Rectal smooth muscle tissue (tissue), 1 donor: ENCODE data around the gene SCN3B.

Experiments
- H3K27ac ChIP-seq: one replicate; pipeline ENCODE4 v1.7.0; 2013; ENCODE audit warnings: low read depth, low read length, inconsistent platforms
- H3K27me3 ChIP-seq: one replicate; pipeline ENCODE4 v1.7.0; 2013; ENCODE audit warnings: low read length; ENCODE audit not compliant: control insufficient read depth, insufficient read depth
- H3K36me3 ChIP-seq: one replicate; pipeline ENCODE4 v1.7.0; 2013; ENCODE audit warnings: low read length; ENCODE audit not compliant: control insufficient read depth, insufficient read depth
- H3K4me1 ChIP-seq: one replicate; pipeline ENCODE4 v1.7.0; 2013; ENCODE audit warnings: low read length; ENCODE audit not compliant: control insufficient read depth, insufficient read depth
- H3K4me3 ChIP-seq: one replicate; pipeline ENCODE4 v1.7.0; 2013; ENCODE audit warnings: low read length
- H3K9ac ChIP-seq: one replicate; pipeline ENCODE4 v1.7.0; 2013; ENCODE audit warnings: low read length

Gene SCN3B, protein sequence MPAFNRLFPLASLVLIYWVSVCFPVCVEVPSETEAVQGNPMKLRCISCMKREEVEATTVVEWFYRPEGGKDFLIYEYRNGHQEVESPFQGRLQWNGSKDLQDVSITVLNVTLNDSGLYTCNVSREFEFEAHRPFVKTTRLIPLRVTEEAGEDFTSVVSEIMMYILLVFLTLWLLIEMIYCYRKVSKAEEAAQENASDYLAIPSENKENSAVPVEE

DNA sequence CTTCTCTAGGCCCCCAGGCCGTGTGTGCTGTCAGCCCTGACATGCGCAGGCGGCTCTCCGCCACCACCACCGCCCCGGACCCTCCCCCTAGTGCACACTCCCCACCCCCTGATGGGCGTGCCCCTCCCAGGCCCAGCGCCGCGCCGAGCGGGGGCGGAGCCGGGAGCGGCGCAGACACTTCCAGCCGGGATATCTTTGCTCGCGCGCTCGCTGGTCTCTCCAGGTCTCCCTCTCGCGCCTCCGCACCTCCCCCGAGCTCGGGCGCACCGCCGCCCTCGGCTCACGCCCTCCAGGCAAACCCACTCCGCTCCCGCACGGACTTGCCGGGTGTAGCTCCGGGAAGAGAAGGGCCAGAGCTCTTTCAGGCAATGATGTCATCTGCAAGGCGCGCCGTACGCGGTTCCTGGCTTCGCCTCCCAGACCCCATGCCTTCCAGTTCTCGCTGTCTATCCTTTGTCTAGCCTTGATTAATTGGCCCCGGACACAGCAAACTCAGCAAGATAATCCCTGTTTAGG, at the start of gene SCN3B:
SCN3B (minus strand) TSS at position 59 of the 516 bp plus-strand sequence. CDS start 823 bp downstream, outside the sequence.
- Histone ChIP-seq H3K36me3 (no peaks in the 10 kb centered on the region), H3K4me1 (no peaks in the 10 kb centered on the region), H3K9ac (no peak within 1 kb of the TSS), H3K27me3 (peaks cover 5% of the 10 kb centered on the region), H3K27ac (peak within 1 kb of the TSS; percentile 36), H3K4me3 (peak within 1 kb of the TSS; percentile 65)

DNA sequence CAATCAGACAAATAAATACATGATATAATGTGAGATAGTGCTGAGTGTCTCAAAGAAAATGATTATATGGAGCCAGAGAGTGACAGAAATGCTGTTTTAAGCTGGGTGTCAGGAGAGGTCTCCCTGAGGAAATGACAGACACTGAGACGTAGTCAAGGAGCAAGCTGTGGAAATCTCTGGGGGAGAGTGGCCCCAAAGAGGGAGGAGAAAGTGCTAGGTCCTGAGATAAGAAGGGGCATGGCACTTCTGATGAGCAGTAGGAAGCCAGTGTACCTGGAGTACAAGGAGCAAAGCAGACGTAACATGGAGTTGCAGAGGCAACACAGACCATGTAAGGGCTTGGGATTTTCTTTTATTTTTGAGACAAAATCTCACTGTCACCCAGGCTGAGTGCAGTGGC, 48.3 kb upstream of the SCN3B start:
- Histone ChIP-seq H3K27me3 (no peaks in the 10 kb centered on the region), H3K36me3 (no peaks in the 10 kb centered on the region), H3K4me1 (no peaks in the 10 kb centered on the region), H3K27ac (no peak overlapping the region), H3K9ac (no peak overlapping the region), H3K4me3 (no peak overlapping the region)

DNA sequence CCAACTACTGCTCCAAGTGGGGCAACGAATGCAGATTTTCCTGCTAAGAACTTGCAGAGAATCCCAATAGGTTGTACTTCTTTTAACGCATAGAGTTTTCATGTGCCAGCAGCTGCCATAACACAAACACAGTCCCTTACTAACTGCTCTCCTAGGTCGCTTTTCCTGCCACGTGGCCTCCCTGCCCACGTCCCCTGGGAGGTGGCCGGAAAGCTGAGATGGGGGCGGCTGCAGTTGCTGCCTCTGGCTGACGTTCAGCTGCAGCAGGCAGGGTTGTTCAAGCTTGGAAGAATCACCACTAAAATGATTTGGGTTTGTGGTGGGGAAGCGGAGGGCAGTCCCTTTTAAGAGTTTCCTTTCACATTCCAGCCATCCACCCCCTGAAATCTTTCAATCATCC, 47.7 kb upstream of the SCN3B start:
- H3K36me3 ChIP-seq = no peaks in the 10 kb centered on the region
- H3K4me1 ChIP-seq = no peaks in the 10 kb centered on the region
- no peak overlapping the region for H3K4me3 ChIP-seq
- H3K27ac ChIP-seq = no peak overlapping the region
- H3K27me3 ChIP-seq = no peaks in the 10 kb centered on the region
- H3K9ac ChIP-seq = no peak overlapping the region

DNA sequence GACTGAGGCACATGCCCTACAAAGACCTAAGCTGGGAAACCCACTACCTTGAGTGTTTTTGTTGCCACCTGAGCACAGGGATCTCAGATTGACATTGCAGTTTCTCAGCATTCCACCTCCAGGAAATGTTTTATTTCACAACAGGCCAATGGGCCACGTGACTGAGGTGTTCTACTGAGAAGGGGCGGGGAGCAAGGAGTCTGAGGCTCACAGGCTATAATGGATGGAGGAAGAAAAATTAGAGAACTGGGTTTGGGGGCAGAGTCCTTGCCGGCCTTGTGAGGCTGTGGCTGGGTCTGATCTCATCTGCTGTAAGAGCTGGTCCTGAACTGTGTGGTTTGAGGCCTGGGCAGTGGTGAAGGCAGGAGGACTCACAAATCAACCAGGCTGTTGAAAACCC, 46.3 kb upstream of the SCN3B start:
- no peaks in the 10 kb centered on the region for H3K27me3 ChIP-seq
- H3K9ac ChIP-seq = no peak overlapping the region
- no peaks in the 10 kb centered on the region for H3K4me1 ChIP-seq
- H3K36me3 ChIP-seq = no peaks in the 10 kb centered on the region
- no peak overlapping the region for H3K27ac ChIP-seq
- H3K4me3 ChIP-seq = no peak overlapping the region

DNA sequence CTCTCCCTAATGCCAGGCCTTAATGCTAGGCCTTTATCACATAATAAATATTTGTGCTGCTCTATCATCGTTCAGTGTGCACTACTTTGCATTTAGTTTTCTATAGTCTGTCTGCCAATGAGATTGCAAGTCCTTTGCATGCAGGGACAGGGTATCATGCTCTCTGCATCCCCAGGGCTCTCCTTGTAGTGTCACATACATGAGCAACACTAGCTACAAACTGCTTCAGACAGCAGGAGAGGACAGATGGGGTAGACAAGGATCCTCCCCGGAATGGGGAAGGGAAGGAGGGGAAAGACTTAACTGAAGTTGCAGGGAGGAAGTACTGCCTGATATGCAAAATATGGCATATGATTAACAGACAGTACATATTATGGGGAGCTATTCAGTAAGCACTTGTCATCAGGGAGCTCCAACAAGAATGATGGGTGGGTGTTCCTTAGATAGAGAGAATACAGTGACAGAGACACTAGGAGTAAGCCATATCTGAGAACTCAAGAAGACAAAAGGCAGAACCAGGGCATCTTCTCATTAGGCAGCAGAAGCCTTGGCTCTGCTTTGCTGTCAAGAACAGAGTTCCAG, 44.2 kb upstream of the SCN3B start:
- Histone ChIP-seq H3K36me3 (no peaks in the 10 kb centered on the region), H3K4me3 (no peak overlapping the region), H3K9ac (no peak overlapping the region), H3K27me3 (no peaks in the 10 kb centered on the region), H3K27ac (no peak overlapping the region), H3K4me1 (no peaks in the 10 kb centered on the region)

DNA sequence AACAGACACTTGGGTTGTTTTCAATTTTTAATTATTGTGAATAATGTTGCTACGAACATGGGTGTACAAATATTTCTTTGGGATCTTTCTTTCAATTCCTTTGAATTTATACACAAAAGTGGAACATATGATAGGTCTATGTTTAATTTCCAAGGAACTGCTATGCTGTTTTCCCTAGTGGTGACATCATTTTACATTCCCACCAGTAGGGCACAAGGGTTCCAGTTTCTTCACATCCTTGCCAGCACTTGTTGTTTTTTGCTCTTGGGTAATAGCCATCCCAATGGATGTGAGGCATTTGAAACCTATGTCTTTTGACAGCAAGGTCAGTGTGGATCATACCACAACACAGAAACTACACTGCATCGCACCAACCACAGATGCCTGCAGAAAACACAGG, 41.8 kb upstream of the SCN3B start:
- H3K27me3 ChIP-seq = no peaks in the 10 kb centered on the region
- no peaks in the 10 kb centered on the region for H3K36me3 ChIP-seq
- H3K4me3 ChIP-seq = no peak overlapping the region
- H3K4me1 ChIP-seq = no peaks in the 10 kb centered on the region
- H3K9ac ChIP-seq = no peak overlapping the region
- no peak overlapping the region for H3K27ac ChIP-seq

DNA sequence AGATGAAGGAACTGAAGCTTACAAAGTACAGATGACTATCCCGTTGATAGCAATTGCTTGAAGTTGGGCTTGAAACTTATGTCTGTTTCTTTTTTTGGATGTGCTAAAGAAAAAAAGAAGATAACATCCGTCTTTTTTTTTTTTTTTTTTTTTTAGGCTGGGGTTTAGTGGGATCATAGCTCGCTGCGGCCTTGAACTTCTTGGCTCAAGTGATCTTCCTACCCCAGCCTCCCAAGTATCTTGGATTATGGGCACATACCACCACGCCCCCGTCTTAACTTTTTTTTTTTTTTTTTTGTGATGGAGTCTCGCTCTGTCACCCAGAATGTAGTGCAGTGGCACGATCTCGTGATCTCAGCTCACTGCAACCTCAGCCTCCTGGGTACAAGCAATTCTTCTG, 40.8 kb upstream of the SCN3B start:
- Histone ChIP-seq H3K36me3 (no peaks in the 10 kb centered on the region), H3K9ac (no peak overlapping the region), H3K4me3 (no peak overlapping the region), H3K27ac (no peak overlapping the region), H3K27me3 (no peaks in the 10 kb centered on the region), H3K4me1 (no peaks in the 10 kb centered on the region)

DNA sequence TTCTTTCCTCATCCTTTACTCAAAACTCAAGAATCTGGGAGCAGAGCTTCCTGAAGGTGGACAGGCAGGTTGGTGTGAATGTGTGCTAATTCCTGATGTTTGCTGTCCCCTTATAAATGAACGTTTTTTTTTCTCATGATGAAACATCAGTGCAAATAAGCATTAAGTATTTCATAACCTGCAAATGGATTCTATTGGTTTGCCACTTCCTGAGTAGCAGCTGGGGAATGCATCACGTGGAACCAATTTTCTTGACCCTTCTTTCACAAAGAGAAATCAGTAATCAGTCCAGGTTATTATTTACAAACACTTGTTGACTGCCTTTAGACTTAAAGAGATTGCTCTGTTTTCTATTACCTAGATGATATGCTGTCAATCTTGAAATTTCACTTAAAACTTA, 40.1 kb upstream of the SCN3B start:
- Histone ChIP-seq H3K9ac (no peak overlapping the region), H3K4me3 (no peak overlapping the region), H3K27ac (no peak overlapping the region), H3K4me1 (no peaks in the 10 kb centered on the region), H3K27me3 (no peaks in the 10 kb centered on the region), H3K36me3 (no peaks in the 10 kb centered on the region)

DNA sequence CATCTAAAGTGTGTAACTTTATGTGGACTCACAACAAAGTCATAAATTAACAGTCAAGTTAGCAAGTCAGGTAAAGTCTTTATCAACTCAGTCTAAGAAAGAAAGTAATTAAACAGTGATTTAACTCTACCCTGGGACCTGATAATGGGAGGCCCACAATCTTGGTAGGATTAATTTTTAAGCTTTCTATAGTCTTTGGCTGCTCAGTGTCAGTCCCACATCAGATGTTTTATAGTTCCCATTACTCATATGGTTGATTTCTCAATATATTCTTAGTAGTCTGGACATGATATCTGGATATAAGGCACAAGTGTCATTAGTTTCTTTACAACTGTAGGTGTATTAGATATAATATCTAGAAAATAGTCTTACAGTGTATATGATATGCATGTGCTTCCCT, 38.5 kb upstream of the SCN3B start:
- Histone ChIP-seq H3K4me3 (no peak overlapping the region), H3K27me3 (no peaks in the 10 kb centered on the region), H3K4me1 (no peaks in the 10 kb centered on the region), H3K9ac (no peak overlapping the region), H3K36me3 (no peaks in the 10 kb centered on the region), H3K27ac (no peak overlapping the region)

DNA sequence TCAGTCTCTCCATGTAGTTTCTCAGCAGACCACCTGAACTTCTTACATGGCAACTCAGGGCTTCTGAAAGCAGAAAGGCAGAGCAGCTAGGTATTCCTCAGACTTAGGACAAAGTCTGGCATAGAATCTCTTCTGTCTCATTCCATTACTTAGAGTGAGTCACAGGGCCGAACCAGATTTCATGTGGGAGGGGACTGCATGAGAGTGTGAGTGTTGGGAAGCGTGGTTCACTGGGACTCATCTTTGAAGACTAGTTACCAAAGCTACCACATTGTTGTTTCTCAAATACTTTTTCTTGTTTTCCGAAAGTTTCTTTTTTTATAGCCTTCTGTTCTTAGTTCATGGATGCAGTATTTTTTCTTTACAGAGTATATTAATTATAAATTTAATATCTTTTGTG, 36.1 kb upstream of the SCN3B start:
- no peaks in the 10 kb centered on the region for H3K4me1 ChIP-seq
- H3K36me3 ChIP-seq = no peaks in the 10 kb centered on the region
- H3K4me3 ChIP-seq = no peak overlapping the region
- no peaks in the 10 kb centered on the region for H3K27me3 ChIP-seq
- no peak overlapping the region for H3K9ac ChIP-seq
- no peak overlapping the region for H3K27ac ChIP-seq

DNA sequence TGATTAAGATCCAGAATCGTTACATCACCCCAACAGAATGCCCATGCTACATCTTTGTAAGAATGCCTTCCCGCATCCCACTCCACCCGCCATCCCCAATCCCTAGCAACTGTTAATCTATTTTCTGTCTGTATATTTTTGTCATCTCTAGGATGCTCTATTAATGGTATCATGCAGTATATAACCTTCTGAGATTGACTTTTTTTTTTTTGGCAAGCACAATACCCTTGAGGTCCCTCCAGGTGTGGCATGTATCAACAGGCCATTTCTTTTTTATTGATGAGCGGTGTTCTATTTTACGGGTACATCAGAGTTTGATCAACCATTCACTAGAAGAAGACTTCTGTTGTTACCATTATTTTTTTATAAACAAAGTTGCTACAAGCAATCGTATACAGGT, 30.2 kb upstream of the SCN3B start:
- Histone ChIP-seq H3K4me1 (no peaks in the 10 kb centered on the region), H3K9ac (no peak overlapping the region), H3K27me3 (no peaks in the 10 kb centered on the region), H3K4me3 (no peak overlapping the region), H3K36me3 (no peaks in the 10 kb centered on the region), H3K27ac (no peak overlapping the region)

DNA sequence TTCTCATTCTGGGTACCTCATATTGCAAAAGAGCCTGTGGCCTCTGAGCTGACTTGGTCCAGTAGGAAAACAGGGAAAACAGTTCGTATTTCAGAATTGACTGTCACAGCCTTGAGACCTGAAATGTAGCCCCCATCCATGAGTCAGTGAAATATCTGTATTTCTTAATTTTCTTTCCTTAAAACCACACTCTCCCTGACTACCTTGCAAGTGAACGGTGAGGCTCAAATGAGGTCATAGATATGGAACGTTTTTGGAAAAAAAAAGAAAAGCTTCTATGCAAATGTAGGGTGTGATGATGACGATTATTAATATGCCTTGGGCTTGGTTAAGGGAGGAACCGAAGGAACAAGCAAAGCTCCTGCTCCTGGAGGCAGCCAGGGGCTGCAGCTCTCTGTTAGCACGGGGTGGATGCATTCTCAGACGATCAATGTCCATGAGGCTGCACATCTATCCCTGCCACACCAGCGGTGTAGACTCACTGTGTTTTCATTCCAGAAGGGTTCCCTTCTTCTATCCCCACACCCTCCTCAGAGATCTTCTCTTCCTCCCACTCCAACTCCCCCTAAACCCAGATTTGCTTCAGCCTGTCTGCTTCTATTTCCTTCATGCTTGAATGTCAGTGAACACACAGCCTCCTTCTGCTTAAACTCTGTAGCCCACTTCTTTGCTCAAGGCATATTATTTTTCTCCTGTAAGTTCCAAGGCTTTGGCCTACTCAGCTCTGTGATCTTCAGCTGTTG, 29.2 kb upstream of the SCN3B start:
- Histone ChIP-seq H3K4me3 (no peak overlapping the region), H3K27ac (no peak overlapping the region), H3K27me3 (no peaks in the 10 kb centered on the region), H3K4me1 (no peaks in the 10 kb centered on the region), H3K36me3 (no peaks in the 10 kb centered on the region), H3K9ac (no peak overlapping the region)
